Neutrophil (primary cell): Measurements from ENCODE around the gene CD28.

Experiments
- H3K27ac ChIP-seq: fragments of 200-600 bp; sonication (generic); 2 replicates; pipeline ENCODE4 v1.5.1; 2016; ENCODE audit warnings: mild to moderate bottlenecking, moderate library complexity
- H3K27me3 ChIP-seq: fragments of 200-600 bp; sonication (generic); 2 replicates; pipeline ENCODE4 v1.6.0; 2016; ENCODE audit warnings: mild to moderate bottlenecking
- H3K36me3 ChIP-seq: fragments of 200-600 bp; sonication (generic); 2 replicates; pipeline ENCODE4 v1.5.1; 2017
- H3K4me1 ChIP-seq, 2 experiments: fragments of 200-600 bp in 1 of 2; sonication (generic) in 1 of 2; 1 replicate in 1 of 2; 2 replicates in 1 of 2; pipeline versions ENCODE4 v1.5.1 to v1.6.1; 2013 to 2016; ENCODE audit warnings: low read depth in 1 of 2, low read length in 1 of 2, mild to moderate bottlenecking in 1 of 2, moderate library complexity in 1 of 2; ENCODE audit not compliant: control insufficient read depth in 1 of 2, insufficient read depth in 1 of 2
- H3K4me3 ChIP-seq, 2 experiments: fragments of 200-600 bp in 1 of 2; sonication (generic) in 1 of 2; 1 replicate in 1 of 2; 2 replicates in 1 of 2; pipeline ENCODE4 v1.5.1; 2013 to 2016; ENCODE audit warnings: low read depth in 1 of 2, low read length in 1 of 2, mild to moderate bottlenecking in 1 of 2, moderate library complexity in 1 of 2
- H3K9me3 ChIP-seq: fragments of 200-600 bp; sonication (generic); 2 replicates; pipeline ENCODE4 v1.5.1; 2016
- TF ChIP-seq, protein P1 (sequence below): fragments of 200-600 bp; sonication (generic); IDR thresholded peaks from 2 replicates; pipeline ENCODE4 v1.5.1; 2016; ENCODE audit warnings: antibody characterized with exemption

Gene CD28

DNA sequence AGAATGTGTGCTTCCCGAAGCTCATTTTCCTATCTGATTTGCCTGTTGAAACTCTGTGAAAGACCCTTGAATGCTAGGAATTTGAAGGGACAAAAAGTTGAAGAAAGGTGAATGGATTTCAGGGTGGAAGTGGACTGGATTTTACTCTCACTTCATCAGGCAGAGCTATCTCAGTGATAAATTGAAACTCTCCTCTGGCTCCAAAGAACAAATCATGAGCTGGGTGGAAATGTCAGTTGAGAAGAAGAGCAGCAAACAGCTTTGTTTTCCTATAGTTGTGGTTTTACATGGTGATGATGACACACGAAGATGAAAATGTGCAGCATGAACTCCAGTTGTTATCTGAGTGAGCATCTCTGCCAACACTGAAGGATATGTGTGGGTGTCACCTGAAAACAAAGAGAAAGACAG is 34.4 kb downstream of the CD28 start:
- TF ChIP-seq, protein P1, sequence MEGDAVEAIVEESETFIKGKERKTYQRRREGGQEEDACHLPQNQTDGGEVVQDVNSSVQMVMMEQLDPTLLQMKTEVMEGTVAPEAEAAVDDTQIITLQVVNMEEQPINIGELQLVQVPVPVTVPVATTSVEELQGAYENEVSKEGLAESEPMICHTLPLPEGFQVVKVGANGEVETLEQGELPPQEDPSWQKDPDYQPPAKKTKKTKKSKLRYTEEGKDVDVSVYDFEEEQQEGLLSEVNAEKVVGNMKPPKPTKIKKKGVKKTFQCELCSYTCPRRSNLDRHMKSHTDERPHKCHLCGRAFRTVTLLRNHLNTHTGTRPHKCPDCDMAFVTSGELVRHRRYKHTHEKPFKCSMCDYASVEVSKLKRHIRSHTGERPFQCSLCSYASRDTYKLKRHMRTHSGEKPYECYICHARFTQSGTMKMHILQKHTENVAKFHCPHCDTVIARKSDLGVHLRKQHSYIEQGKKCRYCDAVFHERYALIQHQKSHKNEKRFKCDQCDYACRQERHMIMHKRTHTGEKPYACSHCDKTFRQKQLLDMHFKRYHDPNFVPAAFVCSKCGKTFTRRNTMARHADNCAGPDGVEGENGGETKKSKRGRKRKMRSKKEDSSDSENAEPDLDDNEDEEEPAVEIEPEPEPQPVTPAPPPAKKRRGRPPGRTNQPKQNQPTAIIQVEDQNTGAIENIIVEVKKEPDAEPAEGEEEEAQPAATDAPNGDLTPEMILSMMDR = no peak
- no peaks in the 10 kb centered on the region for H3K36me3 ChIP-seq
- H3K4me1 ChIP-seq = no peaks in the 10 kb centered on the region
- no peak overlapping the region for H3K27ac ChIP-seq
- no peak overlapping the region for H3K4me3 ChIP-seq
- H3K9me3 ChIP-seq = no peaks in the 10 kb centered on the region
- H3K27me3 ChIP-seq = no peaks in the 10 kb centered on the region

GRCh38 chr2:203741566-203741965 is 35.1 kb downstream of the CD28 start:
- Histone ChIP-seq H3K4me3 (no peak overlapping the region), H3K36me3 (no peaks in the 10 kb centered on the region), H3K9me3 (no peaks in the 10 kb centered on the region), H3K27me3 (no peaks in the 10 kb centered on the region), H3K27ac (no peak overlapping the region), H3K4me1 (no peaks in the 10 kb centered on the region)
- TF ChIP-seq, protein P1 = no peak

DNA sequence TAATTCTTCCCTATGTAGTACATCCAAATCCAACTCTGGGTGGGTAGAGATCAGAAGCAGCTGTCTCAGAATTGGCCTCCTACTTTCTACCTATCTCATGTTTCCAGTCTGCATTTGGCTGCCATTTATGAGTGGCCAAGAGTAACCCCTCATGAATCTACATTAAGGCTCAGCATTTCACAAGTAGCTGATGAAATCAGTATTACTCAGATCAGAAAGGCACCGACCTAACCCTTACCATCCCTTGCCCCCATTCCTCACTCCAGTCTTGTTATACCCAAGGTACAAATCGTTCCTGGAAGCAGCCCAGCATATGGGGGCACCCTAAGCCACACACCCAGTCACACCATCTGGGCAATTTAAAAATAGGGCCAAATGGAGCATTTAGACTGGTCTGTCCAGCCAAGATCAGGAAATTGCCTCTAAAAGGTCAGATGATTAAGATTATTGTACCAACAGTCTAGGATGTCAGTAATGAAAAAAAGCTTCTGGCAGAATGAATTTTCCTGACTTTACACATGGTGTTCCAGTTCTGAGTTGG is 37.1 kb downstream of the CD28 start:
- Histone ChIP-seq H3K4me1 (no peaks in the 10 kb centered on the region), H3K27ac (no peak overlapping the region)

GRCh38 chr2:203744091-203744490 is 37.7 kb downstream of the CD28 start:
- no peaks in the 10 kb centered on the region for H3K27me3 ChIP-seq
- H3K4me3 ChIP-seq = no peak overlapping the region
- TF ChIP-seq, protein P1 = no peak
- H3K9me3 ChIP-seq = no peaks in the 10 kb centered on the region
- no peaks in the 10 kb centered on the region for H3K4me1 ChIP-seq
- no peaks in the 10 kb centered on the region for H3K36me3 ChIP-seq
- no peak overlapping the region for H3K27ac ChIP-seq

More for the DNA sequence above, 37.1 kb downstream of the CD28 start:
- H3K4me3 ChIP-seq = no peak overlapping the region
- TF ChIP-seq, protein P1 = no peak
- no peaks in the 10 kb centered on the region for H3K9me3 ChIP-seq
- no peaks in the 10 kb centered on the region for H3K36me3 ChIP-seq
- no peaks in the 10 kb centered on the region for H3K27me3 ChIP-seq

GRCh38 chr2:203745267-203745666 is 38.8 kb downstream of the CD28 start:
- H3K36me3 ChIP-seq = no peaks in the 10 kb centered on the region
- no peaks in the 10 kb centered on the region for H3K4me1 ChIP-seq
- no peaks in the 10 kb centered on the region for H3K27me3 ChIP-seq
- no peak overlapping the region for H3K4me3 ChIP-seq
- no peak overlapping the region for H3K27ac ChIP-seq
- no peaks in the 10 kb centered on the region for H3K9me3 ChIP-seq
- TF ChIP-seq, protein P1 = no peak
